Gastrocnemius medialis (tissue), 4 donors: Measurements from ENCODE around the gene NKAP.

Source experiments
- POLR2A ChIP-seq, 2 donors: fragments of 450-650 bp; IDR thresholded peaks; one replicate each; pipeline ENCODE4 v1.6.1; 2017; ENCODE audit warnings: antibody characterized with exemption in 2 of 2, mild to moderate bottlenecking in 2 of 2, moderate library complexity in 2 of 2
- TF ChIP-seq, protein P1 (sequence below), 5 experiments: fragments of 450-650 bp in 3 of 5; fragments of 200-600 bp in 2 of 5; sonication (generic) in 2 of 5; IDR thresholded peaks in 4 of 5; conservative IDR thresholded peaks in 1 of 5; 1 replicate in 4 of 5; 2 replicates in 1 of 5; pipeline ENCODE4 v1.5.1; 2016 to 2019; ENCODE audit warnings: antibody characterized with exemption in 5 of 5, mild to moderate bottlenecking in 3 of 5, moderate library complexity in 3 of 5

DNA sequence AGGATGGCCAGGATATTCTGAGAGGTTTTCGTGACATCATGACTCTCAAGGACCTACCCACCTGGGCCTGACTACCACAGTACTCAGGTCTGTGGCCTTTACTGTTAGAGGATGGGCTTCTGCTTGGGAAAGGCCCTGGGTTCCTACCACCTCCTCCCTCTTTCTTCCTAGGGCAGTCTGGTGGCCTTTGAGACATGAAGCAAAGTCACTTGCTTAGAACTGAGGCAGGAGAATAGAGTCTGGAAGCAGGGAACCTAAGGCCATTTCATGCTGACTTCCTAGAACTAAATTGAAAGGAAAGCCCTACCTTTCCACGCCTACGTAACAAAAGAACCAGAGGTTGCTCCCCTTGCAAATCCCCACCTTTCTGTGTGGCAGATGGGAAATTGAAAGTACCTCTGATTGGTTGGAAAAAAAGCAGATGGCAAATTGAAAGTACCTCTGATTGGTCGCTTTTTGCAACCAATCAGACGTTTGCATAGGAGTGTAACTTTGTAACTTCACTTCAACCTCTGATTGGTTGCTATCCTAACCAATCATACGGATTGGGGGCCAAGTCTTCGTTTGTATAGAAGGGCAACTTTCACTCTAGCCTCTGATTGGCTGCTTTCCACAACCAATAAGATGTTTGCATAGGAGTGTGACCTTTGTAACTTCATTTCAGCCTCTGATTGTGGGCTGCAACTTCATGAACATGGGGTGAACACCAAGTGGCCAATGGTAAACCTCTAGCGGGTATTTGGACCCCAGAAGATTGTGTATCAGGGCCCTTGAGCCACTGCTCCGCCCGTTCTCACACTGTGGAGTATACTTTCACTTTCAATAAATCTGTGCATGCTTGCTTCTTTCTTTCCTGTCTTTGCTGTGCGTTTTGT is 57.8 kb downstream of the NKAP start:
- TF ChIP-seq, protein P1, sequence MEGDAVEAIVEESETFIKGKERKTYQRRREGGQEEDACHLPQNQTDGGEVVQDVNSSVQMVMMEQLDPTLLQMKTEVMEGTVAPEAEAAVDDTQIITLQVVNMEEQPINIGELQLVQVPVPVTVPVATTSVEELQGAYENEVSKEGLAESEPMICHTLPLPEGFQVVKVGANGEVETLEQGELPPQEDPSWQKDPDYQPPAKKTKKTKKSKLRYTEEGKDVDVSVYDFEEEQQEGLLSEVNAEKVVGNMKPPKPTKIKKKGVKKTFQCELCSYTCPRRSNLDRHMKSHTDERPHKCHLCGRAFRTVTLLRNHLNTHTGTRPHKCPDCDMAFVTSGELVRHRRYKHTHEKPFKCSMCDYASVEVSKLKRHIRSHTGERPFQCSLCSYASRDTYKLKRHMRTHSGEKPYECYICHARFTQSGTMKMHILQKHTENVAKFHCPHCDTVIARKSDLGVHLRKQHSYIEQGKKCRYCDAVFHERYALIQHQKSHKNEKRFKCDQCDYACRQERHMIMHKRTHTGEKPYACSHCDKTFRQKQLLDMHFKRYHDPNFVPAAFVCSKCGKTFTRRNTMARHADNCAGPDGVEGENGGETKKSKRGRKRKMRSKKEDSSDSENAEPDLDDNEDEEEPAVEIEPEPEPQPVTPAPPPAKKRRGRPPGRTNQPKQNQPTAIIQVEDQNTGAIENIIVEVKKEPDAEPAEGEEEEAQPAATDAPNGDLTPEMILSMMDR (IDR thresholded peaks at IDR 0.05 in 4 of 5, conservative IDR thresholded peaks at IDR 0.05 in 1 of 5): no peak
- no peak for TF ChIP-seq POLR2A (IDR thresholded peaks at IDR 0.05)
